ENCODE results near the gene RPTN.
"Not testable (repeated sequence)": the region's sequence is repeated elsewhere in the genome, so short reads cannot be mapped to it uniquely, and the experiment has no call there.

RPTN gene

GRCh38 chr1:152160576-152160975 lies 1.5 kb upstream of the RPTN start:
- no peaks in the 10 kb centered on the region; the same call in 1 of the 2 replicates for H3K27me3 ChIP-seq (replicated peaks; ENCODE audit: control insufficient read depth, insufficient read depth, low read length)
- no peaks in the 10 kb centered on the region for H3K36me3 ChIP-seq (ENCODE audit: control insufficient read depth, insufficient read depth, low read length)
- DNase-seq (ENCODE audit: extremely low read depth, insufficient read length): no peak
- no peak overlapping the region for H3K4me3 ChIP-seq (replicated peaks; ENCODE audit: low read depth, low read length)
- TF ChIP-seq CTCF (IDR thresholded peaks at IDR 0.05; ENCODE audit: insufficient read depth, low read length, poor library complexity, severe bottlenecking): no peak

- no peak for TF ChIP-seq CTCF (IDR thresholded peaks at IDR 0.05; ENCODE audit: insufficient read depth, low read length, poor library complexity, severe bottlenecking)
- no peak for DNase-seq (ENCODE audit: extremely low read depth, insufficient read length)
- H3K4me3 ChIP-seq (replicated peaks; ENCODE audit: low read depth, low read length): no peak overlapping the region
- H3K27me3 ChIP-seq (replicated peaks; ENCODE audit: control insufficient read depth, insufficient read depth, low read length): no peaks in the 10 kb centered on the region; the same call in 1 of the 2 replicates
- no peaks in the 10 kb centered on the region for H3K36me3 ChIP-seq (ENCODE audit: control insufficient read depth, insufficient read depth, low read length)
Measured at GRCh38 chr1:152153996-152154395, 5.0 kb downstream of the RPTN start.

- Histone ChIP-seq H3K4me3 (replicated peaks; ENCODE audit: low read depth, low read length) (no peak overlapping the region), H3K27me3 (replicated peaks; ENCODE audit: control insufficient read depth, insufficient read depth, low read length) (no peaks in the 10 kb centered on the region), H3K36me3 (ENCODE audit: control insufficient read depth, insufficient read depth, low read length) (no peaks in the 10 kb centered on the region)
- no peak for DNase-seq (ENCODE audit: extremely low read depth, insufficient read length)
- no peak for TF ChIP-seq CTCF (IDR thresholded peaks at IDR 0.05; ENCODE audit: insufficient read depth, low read length, poor library complexity, severe bottlenecking)
Measured at GRCh38 chr1:152151646-152152045, 7.4 kb downstream of the RPTN start.

- no peak overlapping the region for H3K4me3 ChIP-seq (replicated peaks; ENCODE audit: low read depth, low read length)
- no peaks in the 10 kb centered on the region for H3K36me3 ChIP-seq (ENCODE audit: control insufficient read depth, insufficient read depth, low read length)
- no peak for TF ChIP-seq CTCF (IDR thresholded peaks at IDR 0.05; ENCODE audit: insufficient read depth, low read length, poor library complexity, severe bottlenecking)
- no peak for DNase-seq (ENCODE audit: extremely low read depth, insufficient read length)
- no peaks in the 10 kb centered on the region for H3K27me3 ChIP-seq (replicated peaks; ENCODE audit: control insufficient read depth, insufficient read depth, low read length)
Measured at GRCh38 chr1:152148981-152149380, 10.0 kb downstream of the RPTN start.

GRCh38 chr1:152148051-152148450 lies 11.0 kb downstream of the RPTN start:
- Histone ChIP-seq H3K27me3 (replicated peaks; ENCODE audit: control insufficient read depth, insufficient read depth, low read length) (no peaks in the 10 kb centered on the region), H3K36me3 (ENCODE audit: control insufficient read depth, insufficient read depth, low read length) (no peaks in the 10 kb centered on the region), H3K4me3 (replicated peaks; ENCODE audit: low read depth, low read length) (no peak overlapping the region)
- DNase-seq (ENCODE audit: extremely low read depth, insufficient read length): no peak
- no peak for TF ChIP-seq CTCF (IDR thresholded peaks at IDR 0.05; ENCODE audit: insufficient read depth, low read length, poor library complexity, severe bottlenecking)

GRCh38 chr1:152145769-152146168 lies 13.3 kb downstream of the RPTN start:
- no peak for DNase-seq (ENCODE audit: extremely low read depth, insufficient read length)
- Histone ChIP-seq H3K27me3 (replicated peaks; ENCODE audit: control insufficient read depth, insufficient read depth, low read length) (no peaks in the 10 kb centered on the region), H3K36me3 (ENCODE audit: control insufficient read depth, insufficient read depth, low read length) (no peaks in the 10 kb centered on the region), H3K4me3 (replicated peaks; ENCODE audit: low read depth, low read length) (no peak overlapping the region)
- TF ChIP-seq CTCF (IDR thresholded peaks at IDR 0.05; ENCODE audit: insufficient read depth, low read length, poor library complexity, severe bottlenecking): no peak

- DNase-seq (ENCODE audit: extremely low read depth, insufficient read length); H3K4me3 ChIP-seq (replicated peaks; ENCODE audit: low read depth, low read length); H3K27me3 ChIP-seq (replicated peaks; ENCODE audit: control insufficient read depth, insufficient read depth, low read length); H3K36me3 ChIP-seq (ENCODE audit: control insufficient read depth, insufficient read depth, low read length): not testable (repeated sequence)
Measured at GRCh38 chr1:152144674-152145183, 14.3 kb downstream of the RPTN start.

Data from GM06990 (cell line).